CD4-positive, alpha-beta T cell treated with Interleukin-10 for 1 hour (primary cell): ENCODE results near the gene CTU1.

Experiments
- DNase-seq: peaks from one replicate; pipeline ENCODE4 v3.0.0-alpha.2; 2020

The CTU1 gene

DNA sequence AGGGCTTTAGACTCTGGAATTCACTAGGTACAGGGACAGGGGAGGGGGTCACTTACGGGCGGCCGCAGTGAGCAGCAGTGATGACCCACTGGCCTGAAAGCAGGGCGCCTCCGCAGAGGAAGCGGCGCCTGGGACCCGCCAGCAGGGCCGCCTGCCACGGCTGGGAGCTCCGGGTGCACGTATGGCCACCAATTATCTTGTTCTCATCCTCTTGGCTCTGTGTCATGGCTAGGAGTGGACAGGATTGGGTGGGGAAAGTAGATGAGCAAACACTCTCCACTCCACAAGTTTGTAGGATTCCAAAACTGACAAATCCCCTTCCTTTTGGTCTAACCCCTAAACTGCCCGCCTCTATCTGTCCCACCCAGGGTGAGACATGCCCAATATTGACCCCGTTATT, 26.7 kb downstream of the CTU1 start:
- no peak for DNase-seq

DNA sequence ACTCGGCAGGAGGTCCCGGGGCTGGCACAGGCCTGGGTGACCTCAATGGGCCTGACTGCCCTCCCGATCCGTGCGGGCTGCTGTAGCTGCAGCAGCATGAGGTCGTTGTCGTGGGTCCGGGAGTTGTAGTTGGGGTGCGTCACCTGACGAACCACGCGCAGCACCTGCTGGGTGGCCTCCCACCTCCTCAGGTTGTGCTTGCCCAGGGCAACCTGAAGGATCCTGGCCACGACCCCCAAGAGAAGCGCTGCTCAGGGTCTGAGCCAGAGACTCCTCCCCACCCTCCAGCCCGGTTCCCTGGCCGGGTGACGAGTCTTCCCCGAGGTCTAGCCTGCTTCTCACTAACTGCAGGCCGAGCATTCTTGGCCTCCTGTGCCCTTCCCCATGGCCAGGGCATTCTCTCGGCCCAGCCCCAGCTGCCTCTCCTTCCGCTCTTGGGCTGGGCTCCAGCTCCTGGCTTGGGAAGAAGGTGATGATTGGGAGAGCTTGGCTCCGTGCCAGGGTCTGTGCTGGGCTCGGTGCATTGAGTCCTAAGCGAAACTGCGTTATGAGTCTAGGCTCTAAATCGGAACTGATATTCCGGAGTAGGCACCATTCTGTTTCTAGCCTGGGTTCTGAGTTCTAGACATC, 28.6 kb downstream of the CTU1 start:
- DNase-seq, result no peak

DNA sequence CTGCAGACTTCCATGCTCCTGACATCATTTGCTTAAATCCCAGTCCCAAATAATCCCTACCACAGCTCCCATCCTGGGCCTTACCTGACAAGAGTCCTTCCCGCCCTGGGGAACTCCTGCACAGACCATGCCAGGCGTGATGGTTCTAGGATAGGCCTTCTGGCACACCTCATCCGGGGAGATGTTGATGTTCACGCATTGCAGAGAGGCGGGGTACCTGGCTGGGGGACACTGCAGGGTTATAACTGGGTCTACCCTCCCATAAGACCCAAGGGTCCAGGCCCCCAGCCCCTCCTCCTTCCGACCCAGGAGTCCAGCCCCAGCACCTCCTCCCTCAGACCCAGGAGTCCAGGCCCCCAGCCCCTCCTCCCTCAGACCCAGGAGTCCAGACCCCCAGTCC, 29.5 kb downstream of the CTU1 start:
- no peak for DNase-seq

DNA sequence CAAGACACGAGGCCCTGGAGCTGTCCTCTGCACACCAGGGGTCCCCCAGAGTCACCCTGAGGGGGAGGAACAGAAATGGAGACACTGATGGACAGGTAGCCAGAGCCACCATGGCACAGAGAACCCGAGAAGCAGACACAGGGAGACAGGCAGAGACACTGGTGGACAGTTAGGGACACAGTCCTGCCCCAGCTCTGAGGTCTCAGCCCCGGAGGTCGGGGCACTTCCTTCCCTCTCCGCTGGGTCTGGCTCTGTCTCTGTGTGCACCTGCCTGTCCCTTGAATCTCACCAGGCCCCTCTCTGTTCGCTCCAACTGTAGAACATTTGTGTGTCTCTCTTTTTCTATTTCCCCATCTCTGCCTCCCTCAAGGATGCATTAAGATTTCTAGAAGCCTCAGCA, 30.1 kb downstream of the CTU1 start:
- DNase-seq, result no peak

DNA sequence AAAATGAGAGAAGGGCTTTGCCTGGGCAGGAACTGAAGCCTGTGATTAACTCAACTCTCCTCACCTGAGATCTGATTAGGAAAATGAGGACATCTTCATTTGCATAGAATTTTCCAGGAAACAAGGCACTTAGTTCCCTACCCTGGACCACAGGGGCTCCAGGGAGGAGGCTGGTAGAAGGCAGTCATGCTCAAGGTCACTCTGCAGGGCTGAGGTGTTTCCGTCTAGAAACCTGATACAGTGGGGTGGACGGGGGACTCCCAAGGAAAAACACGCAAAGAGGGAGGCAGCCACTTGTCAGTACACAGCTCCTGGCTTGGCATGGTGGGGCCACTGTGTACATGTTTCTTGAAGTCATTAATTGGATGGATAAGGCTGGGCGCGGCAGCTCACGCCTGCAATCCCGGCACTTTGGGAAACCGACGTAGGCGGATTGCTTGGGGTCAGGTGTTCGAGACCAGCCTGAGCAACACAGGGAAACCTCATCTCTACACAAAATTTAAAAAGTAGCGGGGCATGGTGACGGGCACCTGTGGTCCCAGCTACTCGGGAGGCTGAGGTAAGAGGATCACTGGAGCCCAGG, 31.5 kb downstream of the CTU1 start:
- no peak for DNase-seq

DNA sequence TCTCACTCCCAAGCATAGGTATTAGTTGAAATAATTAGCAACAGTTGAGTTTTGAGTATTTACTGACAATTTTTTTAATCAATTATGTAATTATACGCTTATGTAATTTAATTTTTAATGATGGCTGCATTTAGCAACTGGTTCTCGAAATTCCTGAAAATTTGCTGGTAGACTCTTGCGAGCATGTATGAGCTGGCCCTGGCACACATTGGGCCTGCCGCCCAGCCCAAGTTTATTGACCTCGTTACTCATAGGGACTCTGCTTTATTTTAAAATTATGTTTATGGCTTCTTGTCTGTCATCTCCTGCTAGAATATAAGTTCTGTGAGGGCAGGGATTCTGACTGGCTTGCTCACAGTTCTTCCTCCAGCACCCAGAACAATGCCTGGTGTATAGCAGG, 32.2 kb downstream of the CTU1 start:
- DNase-seq, result no peak

DNA sequence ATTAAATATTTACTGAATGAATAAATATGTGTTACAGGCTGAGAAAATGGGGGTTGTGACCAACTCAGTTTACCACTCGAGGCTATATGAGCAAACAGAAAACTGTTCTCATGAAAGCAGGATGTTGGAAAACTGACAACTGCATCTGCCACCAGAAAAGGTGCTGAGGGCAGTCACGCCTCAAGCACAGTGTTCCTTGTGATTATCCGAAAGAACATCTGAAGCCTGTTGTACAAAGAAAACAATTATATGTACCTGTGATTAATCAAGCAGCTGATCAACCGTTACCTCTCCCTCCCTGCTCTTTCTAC, 37.2 kb downstream of the CTU1 start:
- DNase-seq, result no peak

DNA sequence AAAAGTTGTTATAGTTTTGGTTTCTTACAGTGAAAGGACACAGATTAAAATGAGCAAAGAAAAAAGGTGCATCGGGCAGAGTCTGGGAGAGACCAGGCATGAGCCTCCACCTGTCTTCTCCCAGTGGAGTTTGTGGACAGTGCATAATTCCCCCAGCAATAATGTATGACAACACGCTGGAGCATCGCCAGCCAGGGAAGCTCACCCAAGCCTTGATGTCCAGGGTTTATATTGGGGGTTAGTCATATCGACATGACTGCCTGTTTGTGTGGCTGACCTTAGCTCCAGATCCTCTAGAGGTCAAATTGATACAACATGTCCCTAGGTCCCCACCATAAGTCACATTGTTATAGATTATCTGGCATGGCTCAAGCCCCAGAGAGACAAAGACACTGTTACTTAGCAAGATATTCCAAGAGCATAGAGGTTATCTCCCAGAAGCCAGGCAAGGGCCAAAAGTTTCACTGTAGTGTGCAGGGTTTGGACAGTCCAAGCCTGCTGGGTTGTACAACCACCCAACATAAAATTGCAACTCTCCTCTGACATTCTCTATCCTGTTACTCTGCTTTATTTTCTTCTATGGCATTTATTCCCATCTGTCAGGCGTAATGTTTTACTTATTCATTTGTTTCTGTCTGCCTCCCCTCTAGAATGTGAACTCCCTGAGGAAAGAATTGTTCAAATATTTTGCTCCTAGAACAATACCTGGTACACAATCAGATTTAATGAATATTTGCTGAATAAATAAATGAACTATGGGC, 37.7 kb downstream of the CTU1 start:
- DNase-seq, result no peak

DNA sequence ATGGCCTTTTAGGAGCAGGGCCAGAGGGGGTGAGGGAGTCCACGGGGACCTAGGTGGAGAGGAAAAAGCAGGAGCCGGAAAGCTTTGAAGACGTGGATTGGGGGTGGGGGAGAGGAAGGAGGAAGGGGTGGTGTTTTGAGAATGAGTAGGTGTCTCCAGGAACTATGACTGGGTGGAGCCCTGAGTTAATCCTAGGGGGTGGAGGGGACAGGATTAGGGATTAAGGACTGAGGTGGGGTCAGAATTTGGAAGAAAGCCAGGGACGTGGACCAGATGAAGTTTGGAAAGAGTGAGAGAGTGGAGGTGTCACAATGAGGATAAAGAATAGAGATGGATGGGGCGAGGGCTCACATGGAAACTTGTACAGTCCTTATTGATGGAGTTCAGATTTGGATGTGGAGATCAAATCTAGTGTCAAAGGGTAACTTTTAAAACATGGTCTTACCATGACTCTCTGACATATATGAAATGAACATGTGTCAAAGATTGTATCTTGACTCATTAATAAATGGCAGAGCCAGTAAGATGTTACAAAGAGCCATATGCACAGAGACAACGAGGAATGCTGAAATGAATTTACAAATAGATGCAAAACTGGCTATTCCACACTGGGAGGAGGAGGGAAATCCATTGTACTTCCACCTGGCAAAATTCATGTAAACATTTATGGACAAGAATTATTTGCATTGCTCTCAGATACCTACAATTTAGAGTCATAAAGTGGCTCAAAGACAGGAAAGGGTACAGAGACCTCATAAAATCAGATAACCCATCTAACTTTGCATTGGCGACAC, 41.6 kb downstream of the CTU1 start:
- DNase-seq, result no peak

DNA sequence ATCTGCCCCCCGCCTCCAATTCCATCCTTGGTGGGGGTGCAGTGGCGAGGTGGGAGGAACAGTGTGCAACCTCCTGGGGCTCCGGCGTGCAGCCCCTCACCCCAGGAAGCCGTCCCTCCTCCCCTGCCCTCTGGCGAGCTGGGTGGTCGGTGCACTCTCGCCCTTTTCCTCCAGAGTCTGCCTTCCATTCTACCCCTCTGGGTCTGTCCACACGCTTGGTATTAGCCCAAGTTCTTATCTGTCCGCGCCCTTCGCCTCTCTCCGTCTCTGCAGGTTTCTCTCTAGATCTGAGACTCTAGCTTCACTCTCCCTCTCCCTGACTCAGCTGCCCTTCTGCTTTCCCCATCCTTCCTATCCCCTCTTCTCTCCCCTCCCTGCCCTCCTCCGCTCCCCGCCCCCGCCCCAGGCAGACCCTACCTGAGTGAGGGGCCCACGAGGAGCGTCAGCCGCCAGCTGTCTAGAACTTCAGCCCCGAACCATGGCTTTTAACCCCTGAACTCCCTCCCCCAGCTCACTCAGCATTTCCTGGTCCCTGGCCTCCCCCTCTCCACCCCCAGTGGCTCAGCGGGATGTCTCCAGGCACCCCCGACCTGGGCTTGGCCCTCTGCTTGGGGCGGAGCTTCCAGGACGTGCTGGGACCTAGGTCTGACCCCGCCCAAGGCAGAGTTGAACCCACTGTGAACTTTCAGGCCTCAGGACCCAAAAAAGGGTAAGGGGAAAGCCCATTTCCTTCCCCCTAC, 42.8 kb downstream of the CTU1 start:
- DNase-seq, result no peak

DNA sequence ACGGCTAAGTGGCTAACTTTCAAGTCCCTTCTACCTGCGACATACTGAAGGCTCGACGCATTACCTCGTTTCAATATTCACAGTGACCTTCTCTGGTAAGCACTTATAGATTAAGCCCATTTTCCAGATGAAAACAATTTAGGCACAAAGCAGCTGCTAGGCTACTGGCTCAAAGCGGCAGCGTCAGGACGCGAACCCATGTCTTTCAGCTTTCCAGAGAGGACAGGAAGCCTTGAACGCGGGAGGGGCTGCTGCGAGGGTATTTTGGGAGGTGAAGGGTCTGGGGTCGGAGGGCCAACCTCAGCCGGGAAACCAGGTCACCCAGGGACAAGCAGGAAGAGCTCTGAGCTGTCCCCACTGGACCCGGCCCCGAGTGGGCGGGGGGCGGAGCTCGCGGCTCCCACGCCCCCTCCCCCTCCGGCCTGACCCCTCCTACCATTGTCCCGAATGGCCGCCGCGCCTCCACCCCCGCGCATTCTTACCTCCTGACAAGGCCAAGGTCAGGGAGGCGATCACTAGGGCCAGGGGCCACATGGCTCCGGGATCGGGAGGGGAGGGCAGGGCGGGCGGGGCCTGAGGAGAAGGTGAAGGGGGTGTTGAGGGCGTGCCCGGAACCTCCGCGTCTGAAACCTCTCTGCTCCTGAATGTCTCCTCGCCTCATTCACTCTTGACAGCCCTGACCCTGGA, 43.5 kb downstream of the CTU1 start, which contains the start of gene KLK13:
Gene KLK13, minus strand, starts transcription at position 559 of the 687 bp plus-strand sequence. Its CDS starts 25 bp downstream, at position 534.
- DNase-seq, result no peak

DNA sequence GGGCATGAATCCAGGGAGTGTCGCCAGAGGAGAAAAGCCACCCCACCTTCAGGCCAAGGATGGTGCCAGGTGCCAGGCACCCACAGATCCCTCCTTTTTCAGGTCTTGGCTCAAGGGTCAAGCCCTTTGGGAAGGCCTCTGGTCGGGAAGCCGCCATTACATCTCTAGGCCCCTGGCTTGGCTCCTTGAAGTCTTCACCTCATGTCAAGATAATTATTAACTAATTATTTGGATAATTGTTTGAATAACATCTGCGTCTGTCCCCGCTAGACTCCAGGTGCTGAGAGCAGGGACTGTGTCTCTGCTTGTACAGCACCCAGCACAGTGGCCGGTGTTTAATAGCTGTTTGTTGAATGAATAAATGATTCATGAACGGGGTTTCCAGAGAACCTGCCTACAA, 44.5 kb downstream of the CTU1 start:
- DNase-seq, result no peak

DNA sequence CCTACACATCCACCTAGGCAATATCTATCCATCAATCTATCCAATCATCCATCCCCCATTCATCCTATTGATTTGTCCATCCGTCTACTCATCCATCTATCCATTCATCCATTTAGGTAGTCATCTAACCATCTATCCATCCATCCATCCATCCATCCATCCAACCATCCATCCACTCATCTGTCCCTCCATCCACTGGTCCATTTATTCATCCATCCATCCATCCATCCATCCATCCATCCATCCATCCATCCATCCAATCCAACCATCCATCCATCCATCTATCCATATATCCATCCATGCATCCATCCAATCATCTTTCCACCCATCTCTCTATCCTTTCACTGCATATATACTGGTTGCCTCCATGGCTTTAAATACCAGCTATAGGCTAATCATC, 47.2 kb downstream of the CTU1 start:
- DNase-seq, result no peak

DNA sequence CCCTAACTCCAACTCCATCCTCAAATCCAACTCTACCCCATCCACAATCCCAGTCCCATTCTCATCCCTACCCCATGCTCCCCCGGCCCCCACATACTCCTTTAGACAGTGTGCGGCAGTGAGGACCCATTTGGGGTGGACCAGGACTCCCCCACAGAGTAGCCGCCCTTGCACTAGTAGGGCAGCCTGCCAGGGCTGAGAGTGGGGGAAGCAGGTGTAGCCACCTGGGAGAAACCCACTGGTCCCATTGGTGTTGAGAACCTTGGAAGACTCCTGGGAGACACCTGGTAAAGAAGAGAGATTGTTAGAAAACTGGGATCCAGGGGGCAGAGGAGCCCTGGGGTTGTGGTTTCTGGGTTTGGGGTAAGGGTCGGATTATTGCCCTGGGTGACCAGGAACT, 47.9 kb downstream of the CTU1 start:
- DNase-seq, result no peak

DNA sequence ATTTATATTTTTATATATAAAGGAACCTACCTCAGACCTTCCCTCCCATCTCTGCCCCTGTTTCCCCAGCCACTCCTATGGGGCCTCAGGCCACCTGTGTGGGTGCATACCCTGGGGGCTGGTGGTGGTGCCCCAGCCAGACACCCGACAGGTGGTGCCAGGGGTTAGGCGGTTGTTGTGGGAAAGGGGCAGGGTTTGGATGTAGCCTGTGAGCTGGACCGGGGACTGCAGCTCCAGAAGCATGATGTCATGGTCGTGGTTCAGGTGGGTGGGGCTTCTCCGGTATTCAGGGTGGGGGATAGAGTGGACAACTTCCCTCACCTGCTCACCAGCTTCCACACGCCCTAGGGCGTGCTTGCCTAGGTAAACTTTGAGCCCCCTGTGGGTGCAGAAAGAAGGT, 48.5 kb downstream of the CTU1 start:
- DNase-seq, result no peak

DNA sequence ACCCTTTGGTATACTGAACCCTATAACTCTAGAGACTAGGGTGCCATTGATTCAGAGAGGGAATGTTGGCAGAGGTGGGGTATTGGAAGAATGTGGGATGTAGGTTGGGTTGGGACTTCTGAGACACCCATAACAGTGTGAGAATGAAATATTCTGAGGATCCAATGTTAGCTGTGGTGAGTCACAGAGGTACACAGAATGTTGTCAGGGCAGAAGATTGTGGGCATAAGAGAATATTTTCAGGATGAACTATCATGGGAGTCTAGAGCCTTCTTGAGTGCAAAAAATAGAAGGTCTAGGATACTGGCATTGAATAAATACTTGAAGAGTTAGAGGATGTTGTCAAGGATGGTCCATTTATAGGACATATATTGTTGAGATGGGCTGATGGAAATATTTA, 52.3 kb downstream of the CTU1 start:
- no peak for DNase-seq
